GM18951 (cell line): ENCODE results near the gene BNC2.

ENCODE experiments used
- POLR2A ChIP-seq: IDR thresholded peaks from 4 replicates; pipeline ENCODE4 v1.6.1; 2011; ENCODE audit warnings: mild to moderate bottlenecking; ENCODE audit not compliant: insufficient read length, insufficient read depth; ENCODE audit errors: extremely low read depth
- in situ Hi-C: fragments of 300-500 bp; cut with MboI; formaldehyde crosslinking; loops from one replicate; pipeline ENCODE4 v1.12.0; 2022; ENCODE audit warnings: low sequenced_read_pairs, mixed read lengths, inconsistent platforms; ENCODE audit not compliant: unreplicated experiment

The BNC2 gene

DNA sequence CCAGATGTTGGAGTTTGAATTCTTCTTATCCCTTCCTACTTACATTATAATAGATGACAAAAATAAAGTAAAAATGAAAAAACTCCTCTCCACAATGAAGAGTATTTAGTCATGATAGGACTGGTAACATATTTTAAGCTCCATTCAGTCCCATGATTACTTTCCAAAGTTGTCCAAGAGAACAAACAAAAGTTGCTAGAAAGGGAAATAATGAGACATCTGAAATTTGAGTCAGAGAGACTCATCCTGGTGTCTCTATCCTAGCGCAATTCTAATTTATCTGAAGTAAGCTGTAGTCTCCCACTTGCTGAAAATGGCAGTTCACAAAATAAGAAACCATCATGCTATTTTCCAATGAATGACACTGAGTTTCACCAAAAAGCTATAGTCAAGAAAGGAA, 152.2 kb downstream of the BNC2 start:
- in situ Hi-C loops = no loop called here
- TF ChIP-seq POLR2A = no peak

DNA sequence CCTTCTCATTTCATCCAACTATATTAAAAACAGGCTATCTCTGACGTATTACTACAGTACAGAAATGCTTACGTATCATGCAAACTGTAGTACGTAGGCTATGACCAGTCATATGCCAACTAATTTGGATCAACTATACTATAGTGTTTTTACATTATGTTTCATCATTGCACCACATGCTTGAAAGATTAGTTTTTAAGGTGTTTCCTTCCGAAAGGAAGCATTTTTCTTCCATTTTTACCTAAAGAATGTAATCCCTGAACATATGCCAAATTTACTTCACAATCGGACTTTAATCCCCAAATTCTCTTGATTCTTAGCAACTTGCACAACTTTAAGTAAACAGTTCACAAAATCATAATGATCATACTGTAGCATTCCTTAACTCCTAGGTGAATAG, 153.9 kb downstream of the BNC2 start:
- in situ Hi-C loops = no loop called here

DNA sequence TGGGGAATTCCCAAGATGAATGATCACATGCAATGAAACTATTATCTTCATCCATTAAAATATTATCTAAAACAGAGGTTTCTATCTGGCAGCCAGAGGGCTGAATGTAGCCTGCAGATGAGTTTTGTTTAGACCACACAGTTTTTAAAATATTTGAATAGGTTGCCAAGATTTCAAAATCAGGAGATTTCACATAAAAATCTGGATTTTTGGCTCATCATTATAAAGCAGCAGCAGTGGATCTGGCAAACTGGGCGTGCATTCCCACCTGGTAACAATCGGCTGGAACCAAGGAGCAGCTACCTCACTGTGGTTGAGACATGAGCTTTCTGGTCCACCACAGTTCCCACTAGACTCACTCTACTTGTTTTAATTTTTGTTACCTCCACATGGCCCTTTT, 155.1 kb downstream of the BNC2 start:
- in situ Hi-C loops = no loop called here

More for the DNA sequence above, 153.9 kb downstream of the BNC2 start:
- TF ChIP-seq POLR2A = no peak

DNA sequence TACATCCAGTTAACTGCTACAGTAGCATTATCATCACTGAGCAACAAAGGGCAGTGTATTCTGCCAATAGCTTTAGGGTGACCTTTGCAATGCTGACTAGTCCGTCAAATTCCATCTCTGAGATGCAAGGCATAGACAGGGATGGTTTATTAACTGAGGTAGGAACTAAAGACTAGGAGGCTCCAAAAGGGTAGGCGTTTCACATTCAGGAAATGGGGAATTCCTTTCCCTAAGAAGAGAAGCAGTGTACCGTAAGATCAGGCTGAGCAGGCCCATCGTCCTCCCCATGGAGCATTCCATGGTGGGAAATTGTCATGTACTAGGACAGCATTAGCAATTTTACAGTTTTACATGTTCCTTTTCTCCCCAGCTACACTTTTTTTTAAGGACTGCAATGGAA, 157.7 kb downstream of the BNC2 start:
- TF ChIP-seq POLR2A = no peak
- in situ Hi-C loops = no loop called here

More for the DNA sequence above, 155.1 kb downstream of the BNC2 start:
- TF ChIP-seq POLR2A = no peak

DNA sequence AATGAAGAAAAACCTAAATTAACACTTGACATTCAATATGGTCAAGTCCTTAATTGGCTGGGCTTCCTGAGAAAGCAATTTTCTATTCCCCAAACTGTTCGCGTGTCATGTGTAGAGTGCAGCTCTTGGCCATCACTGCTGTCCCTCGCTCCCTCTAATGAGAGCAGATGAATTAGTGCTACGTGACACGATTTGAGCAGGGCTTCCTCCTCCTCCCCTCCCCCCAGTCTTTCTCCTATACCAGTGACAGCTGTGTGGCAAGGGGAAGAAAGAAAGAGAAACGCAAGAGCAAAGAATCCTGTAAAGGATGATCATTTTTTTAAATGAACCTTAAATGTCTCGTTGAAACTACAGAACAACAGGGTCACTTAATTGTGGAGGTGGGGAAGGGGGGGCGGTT, 159.6 kb downstream of the BNC2 start:
- in situ Hi-C loops = no loop called here
- no peak for TF ChIP-seq POLR2A

DNA sequence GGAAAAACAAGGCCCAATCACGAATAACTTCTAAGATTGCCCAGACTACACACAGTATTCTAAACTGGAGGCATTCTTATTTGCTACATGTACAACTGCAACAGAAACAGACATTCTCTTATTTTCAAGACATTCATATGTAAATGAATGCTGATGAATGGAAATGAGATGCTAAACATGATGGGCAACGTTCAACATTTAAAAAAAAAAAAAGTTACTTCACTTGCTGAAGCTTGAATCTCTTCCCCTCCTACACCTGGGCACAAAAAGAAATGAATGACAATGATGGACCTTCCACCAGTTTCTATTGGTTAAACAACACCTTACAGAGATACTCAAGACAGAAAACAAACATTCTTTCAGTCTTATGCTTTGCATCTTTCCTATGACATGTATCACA, 160.5 kb downstream of the BNC2 start:
- in situ Hi-C loops = no loop called here
- no peak for TF ChIP-seq POLR2A

DNA sequence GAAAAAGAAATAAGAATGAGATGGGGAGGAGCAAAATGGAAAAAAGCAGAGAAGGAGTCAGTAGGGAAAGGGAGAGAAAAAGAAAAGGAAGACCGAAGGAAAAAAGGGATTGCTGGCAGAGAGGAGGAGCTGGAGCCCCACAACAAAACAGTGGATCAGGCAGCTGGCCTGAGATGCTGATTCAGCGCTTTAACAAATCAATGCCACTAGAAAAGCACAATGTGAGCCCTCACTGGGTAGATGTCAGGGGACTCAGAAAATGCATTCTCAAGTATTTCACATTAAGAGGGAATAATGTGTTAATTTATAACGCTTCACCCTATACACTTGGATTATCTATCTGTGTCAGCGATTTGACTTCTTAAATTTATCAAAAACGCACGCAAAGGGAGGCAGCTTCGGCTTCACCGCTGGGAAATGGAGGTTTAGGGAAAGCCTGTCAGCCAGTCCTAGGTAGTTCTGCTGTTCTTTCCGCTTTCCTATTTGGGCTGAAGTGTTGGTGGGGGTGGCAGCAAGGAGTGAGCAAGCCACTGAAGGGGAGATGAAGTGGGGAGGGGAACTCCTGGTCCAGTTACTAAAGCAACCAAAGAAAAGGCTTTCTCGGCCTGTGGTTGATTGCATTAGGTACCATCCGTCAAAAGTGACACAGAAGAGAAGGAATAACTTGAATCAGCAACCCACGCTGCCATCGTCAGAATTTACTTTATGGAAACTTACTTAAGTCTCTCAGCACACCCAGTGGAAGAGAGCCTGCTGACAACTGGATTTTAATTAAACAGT, 161.6 kb downstream of the BNC2 start:
- in situ Hi-C loops = no loop called here
- TF ChIP-seq POLR2A = no peak

DNA sequence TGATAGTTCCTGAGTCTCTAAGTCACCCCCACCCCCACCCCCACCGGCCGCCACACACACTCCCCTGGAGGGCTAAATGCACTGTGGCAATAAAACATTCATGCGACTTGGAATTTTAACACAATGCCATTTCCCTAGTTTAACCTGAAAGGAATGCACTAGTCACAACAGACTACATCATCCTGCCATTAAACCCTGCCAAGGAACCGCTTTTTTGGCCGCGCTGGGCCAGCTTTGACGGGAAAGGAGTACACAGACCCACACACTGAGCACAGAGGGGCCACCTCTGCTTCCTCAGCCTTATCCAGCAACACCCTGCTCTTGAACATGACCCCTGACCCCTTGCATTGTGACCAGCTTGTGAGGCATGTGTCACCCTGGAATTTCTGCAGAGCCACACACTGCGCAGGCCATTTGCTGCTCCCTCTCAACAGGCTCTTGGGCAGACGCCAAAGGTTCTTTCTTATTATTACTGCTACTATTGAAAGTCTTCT, 165.3 kb downstream of the BNC2 start:
- in situ Hi-C loops = no loop called here
- TF ChIP-seq POLR2A = no peak

DNA sequence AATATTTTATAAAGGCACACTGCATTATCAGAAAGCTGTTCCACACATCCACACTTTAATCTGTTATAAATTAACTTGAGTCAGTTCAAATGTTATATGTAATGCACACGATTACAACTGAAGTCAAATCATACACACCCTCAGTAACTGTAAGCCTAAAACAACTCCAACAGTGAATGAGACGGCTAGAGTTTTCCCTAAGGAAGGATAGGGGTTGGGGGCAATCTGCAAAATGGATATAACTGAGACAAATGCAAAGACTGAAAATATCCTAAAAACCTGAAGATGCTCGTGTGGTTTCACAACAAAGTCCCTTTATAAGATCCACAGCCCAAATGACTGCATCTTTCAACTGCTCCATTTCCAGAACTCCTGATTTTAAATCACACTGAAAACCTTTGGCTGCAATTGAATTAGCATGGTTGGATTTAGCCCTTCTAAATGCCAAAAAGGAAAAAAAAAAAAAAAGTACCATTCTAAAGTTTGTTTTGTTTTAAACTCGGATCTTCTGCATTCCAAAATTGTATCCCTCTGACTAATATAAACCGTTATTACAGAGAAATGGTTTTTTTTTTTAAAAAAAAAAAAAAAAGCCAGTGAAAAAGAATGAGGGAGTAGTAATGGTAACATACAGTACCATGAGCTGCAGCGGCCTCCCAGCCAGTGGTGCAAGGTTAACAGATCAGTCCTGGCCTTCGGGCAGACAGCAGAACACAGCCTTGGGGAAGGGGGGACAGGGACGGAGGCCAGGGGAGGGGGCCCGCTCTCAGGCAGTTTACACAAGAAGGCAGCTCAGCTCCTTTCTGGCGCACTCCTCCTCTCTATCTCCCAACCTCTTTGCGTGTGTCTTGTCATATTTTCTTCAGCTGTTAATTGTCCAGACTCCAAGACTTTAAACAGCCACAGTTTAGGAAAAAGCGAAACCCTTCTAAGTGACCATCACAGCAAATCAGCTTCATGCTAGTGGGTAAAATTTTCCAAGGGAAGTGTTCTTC, 166.1 kb downstream of the BNC2 start:
- in situ Hi-C loops = no loop called here
- TF ChIP-seq POLR2A = no peak

DNA sequence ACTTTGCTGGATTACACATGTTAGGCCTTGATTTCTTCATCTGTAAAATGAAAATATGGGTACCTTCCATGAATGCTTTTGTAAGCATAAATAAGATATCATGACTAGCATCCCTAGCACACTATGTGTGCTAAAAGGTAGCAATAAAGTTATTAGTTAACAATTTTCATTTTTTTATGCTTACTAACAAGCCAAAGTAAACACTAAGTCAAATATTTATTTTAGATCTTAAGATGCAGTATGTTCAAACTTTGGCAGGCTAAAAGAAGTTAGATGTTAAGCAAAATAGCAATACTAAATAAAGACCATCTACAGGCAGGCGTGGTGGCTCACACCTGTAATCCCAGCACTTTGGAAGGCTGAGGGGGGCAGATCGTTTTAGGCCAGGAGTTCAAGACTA, 169.1 kb downstream of the BNC2 start:
- no peak for TF ChIP-seq POLR2A
- in situ Hi-C loops = no loop called here

DNA sequence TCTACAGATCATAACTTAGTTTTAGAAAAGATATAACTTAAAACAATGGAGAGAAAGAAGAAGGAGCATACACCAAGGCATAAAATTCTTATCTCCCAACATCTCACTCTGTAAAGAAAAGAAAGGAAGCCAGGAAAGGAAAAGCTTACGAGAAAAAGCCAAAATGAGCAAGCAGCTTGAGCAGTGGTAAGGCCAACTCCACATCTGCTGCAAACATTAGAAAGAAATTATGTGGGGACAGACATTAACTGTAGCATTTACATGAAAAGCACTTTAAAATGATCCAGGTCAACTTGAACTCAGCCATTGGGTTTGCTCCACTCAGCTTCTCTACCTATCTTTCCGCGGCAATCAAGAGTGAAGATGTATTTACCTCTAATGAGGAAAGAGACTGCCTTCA, 176.9 kb downstream of the BNC2 start:
- no peak for TF ChIP-seq POLR2A
- in situ Hi-C loops = no loop called here

DNA sequence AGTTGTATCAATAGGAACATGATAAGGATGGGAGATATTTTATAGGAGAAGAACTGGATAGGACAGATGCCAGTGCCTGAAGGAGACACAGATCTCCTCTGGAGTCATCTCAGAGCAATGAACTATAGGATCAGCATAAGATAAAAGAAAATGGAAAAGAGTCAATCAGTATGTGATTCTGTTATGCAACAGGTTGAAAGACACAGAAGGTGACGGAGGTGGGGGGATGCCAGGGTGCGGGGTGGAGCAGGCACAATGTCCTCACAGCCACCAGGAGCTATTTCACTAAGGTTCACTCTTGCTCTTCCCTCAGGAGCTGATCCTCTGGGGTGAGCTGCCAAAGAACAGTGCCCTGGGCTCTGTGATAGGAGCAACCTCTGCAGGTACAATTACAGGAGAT, 179.8 kb downstream of the BNC2 start:
- in situ Hi-C loops = no loop called here
- TF ChIP-seq POLR2A = no peak

DNA sequence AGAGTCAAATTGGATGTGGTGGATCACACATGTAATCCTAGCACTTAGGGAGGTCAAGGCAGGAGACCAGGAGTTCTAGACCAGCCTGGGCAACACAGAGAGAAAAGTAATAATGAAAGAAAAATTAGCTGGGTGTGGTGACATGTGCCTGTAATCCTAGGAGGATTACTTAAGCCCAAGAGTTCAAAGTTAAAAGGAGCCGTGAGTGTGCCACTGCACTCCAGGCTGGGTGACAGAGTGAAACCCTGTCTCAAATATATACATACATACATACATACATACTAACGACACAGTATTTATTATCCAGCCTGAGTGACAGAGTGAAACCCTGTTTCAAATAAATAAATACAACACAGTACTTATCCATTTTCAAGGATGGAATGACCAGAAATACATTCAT, 180.3 kb downstream of the BNC2 start:
- in situ Hi-C loops = no loop called here
- no peak for TF ChIP-seq POLR2A
